ENCODE data around the gene AMN1.

The AMN1 gene

GRCh38 chr12:31626270-31626995 lies 102.4 kb downstream of the AMN1 start:
- Histone ChIP-seq H3K27ac (ENCODE audit: low read depth, low read length) (no peak overlapping the region), H3K9me3 (ENCODE audit: control insufficient read depth in 5 of 5, low read length in 5 of 5) (no peaks in the 10 kb centered on the region), H3K4me1 (ENCODE audit: control insufficient read depth in 5 of 5, insufficient read depth in 5 of 5, low read length in 5 of 5) (peaks cover 3 to 18% (median 13%) of the 10 kb centered on the region in 5 donors), H3K36me3 (ENCODE audit: control insufficient read depth in 5 of 5, insufficient read depth in 5 of 5, low read length in 5 of 5) (no peaks in the 10 kb centered on the region), H3K9ac (ENCODE audit: low read length in 5 of 5) (no peak overlapping the region), H3K27me3 (ENCODE audit: control insufficient read depth in 5 of 5, insufficient read depth in 4 of 5, low read length in 5 of 5) (no peaks in the 10 kb centered on the region), H3K4me3 (ENCODE audit: low read depth in 1 of 5, low read length in 5 of 5) (no peak overlapping the region)

GRCh38 chr12:31622038-31622437 lies 106.8 kb downstream of the AMN1 start:
- H3K9ac ChIP-seq (ENCODE audit: low read length in 5 of 5), result no peak overlapping the region
- no peak overlapping the region for H3K27ac ChIP-seq (ENCODE audit: low read depth, low read length)
- H3K4me1 ChIP-seq (ENCODE audit: control insufficient read depth in 5 of 5, insufficient read depth in 5 of 5, low read length in 5 of 5), result no peaks in the 10 kb centered on the region
- H3K36me3 ChIP-seq (ENCODE audit: control insufficient read depth in 5 of 5, insufficient read depth in 5 of 5, low read length in 5 of 5), result no peaks in the 10 kb centered on the region
- H3K4me3 ChIP-seq (ENCODE audit: low read depth in 1 of 5, low read length in 5 of 5), result no peak overlapping the region
- no peaks in the 10 kb centered on the region for H3K27me3 ChIP-seq (ENCODE audit: control insufficient read depth in 5 of 5, insufficient read depth in 4 of 5, low read length in 5 of 5)
- no peaks in the 10 kb centered on the region for H3K9me3 ChIP-seq (ENCODE audit: control insufficient read depth in 5 of 5, low read length in 5 of 5)
